ENCODE measurements around the gene SMC6. TPM values are rescaled to one million over a fixed set of nuclear protein-coding genes. Genes with fewer than 3 reads are reported as not detected.

The SMC6 gene
- total RNA-seq, 1 experiment from 2014 or later = 37.5 TPM

DNA sequence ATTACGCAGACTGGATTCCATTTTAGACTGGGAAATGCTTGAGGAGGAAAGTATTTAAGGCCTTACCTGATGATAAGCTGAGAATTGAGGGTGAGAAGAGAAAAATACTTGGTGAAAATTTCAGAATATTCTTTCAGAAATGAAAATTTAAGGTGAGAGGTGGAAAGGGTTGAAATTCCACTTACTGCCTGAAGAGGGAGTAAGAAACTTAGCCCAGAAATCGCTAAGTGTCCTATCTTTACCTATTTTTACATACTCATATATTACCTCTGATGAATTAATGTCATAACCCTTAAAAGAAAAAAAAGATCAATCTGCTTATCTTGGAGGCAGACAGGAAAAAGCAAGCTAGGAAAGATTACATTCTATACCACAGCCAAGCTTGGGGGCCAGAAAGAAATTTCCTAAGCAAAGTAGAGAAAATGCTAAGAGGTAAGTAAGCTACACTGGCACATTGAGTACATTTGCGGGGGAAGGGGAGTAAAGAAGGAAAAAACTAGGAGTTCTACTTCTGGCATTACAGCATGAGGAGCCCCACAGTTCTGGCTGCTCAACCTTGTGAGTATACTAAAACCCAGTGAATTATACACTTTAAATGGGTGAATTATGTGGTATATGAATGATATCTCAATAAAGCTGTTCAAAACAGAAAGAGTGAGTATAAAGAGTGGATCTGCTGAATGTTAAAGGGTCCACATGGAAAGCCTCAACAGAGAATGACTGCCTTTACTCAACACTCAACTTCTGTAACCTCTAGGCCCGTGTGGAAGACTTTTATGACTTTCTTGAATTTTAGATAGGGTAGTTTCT, 33.8 kb downstream of the SMC6 start:
- peak; percentile 5 for DNase-seq (ENCODE audit: extremely low read depth, low read depth)

- no peak for DNase-seq (ENCODE audit: extremely low read depth, low read depth)
Observed at GRCh38 chr2:17718689-17719088, 34.9 kb downstream of the SMC6 start.

- no peak for DNase-seq (ENCODE audit: extremely low read depth, low read depth)
Observed at GRCh38 chr2:17717666-17718065, 35.9 kb downstream of the SMC6 start.

GRCh38 chr2:17713291-17713690, 40.3 kb downstream of the SMC6 start:
- DNase-seq (ENCODE audit: extremely low read depth, low read depth) = no peak

- no peak for DNase-seq (ENCODE audit: extremely low read depth, low read depth)
Observed at GRCh38 chr2:17710547-17711248, 42.9 kb downstream of the SMC6 start.

GRCh38 chr2:17709897-17710296, 43.7 kb downstream of the SMC6 start:
- no peak for DNase-seq (ENCODE audit: extremely low read depth, low read depth)

DNA sequence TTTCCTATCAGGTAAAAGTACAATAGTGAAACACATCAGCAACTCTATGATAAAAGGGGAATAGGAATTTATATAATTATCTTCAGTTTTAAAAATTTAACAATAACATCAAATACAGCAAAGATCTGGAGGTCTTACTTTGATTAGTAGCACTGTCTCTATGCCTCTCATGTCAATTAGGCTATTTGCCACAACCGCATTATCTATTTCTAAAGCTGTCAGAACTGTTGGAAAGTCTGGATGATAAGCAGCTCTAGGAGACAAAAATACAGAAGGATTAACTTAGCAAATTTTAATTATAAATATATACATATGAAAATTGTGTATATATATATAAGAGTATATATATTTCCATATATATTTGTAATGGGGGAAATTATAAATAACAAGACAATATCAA, 45.1 kb downstream of the SMC6 start:
- no peak for DNase-seq (ENCODE audit: extremely low read depth, low read depth)

- DNase-seq (ENCODE audit: extremely low read depth, low read depth) = no peak
Observed at GRCh38 chr2:17706845-17707244, 46.8 kb downstream of the SMC6 start.

- DNase-seq (ENCODE audit: extremely low read depth, low read depth) = no peak
Observed at GRCh38 chr2:17690776-17691175, 62.8 kb downstream of the SMC6 start.

DNA sequence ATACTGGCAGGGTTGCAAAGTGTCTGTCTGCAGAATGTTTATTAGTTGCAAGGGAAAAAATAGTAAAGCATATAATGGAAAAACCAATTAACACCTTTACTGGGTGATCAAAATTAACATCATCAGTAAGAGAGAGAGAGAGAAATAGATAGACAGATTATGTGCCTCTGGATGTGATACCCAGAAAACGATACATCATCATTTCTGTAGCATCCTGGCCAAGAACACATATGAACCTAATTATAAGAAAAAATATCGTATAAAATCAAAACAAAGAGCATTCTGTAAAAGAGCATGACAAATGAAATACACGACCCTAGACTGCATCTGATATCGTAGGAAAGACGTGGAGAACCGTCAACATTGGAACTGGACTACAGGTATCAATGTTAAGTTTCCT, 64.6 kb downstream of the SMC6 start:
- no peak for DNase-seq (ENCODE audit: extremely low read depth, low read depth)

DNA sequence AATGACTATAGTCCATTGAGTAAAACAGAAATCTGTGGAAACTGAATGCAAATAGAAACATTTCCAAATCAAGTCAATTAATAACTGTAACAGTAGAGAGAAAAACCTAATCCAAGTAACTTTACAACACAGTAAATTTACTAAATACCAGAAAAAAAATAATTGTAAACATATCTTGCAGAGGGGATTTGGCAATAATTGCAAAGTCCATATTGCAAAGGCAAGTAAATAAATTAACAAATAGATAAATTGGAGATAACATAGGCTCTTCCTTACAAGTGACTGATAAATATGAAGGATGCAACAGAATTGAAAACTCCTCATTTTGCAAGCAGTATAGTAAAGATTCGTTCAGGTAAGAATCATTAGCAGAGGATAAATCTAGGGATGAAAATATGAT, 65.0 kb downstream of the SMC6 start:
- DNase-seq (ENCODE audit: extremely low read depth, low read depth) = no peak

GRCh38 chr2:17683981-17684380, 69.6 kb downstream of the SMC6 start:
- no peak for DNase-seq (ENCODE audit: extremely low read depth, low read depth)

- no peak for DNase-seq (ENCODE audit: extremely low read depth, low read depth)
Observed at GRCh38 chr2:17682098-17682857, 71.3 kb downstream of the SMC6 start.

GRCh38 chr2:17680119-17680518, 73.5 kb downstream of the SMC6 start:
- no peak for DNase-seq (ENCODE audit: extremely low read depth, low read depth)

DNA sequence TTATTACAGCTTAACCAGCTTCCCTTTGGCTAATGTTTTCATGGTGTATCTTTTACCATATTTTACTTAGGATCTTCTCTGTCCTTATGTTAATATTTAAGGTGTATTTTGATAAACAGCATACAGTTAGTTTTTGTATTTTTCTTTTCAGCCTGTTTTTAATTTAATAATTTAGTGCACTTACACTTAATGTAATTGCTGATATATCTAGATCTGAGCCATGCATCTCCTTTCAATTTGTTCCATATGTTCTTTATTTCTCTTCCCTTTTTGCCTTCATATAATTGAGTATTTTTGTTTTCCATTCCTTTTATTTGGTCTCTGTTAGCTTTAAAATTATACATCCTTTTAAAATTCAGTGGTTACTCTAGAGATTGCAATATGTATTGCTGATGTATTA, 78.8 kb downstream of the SMC6 start:
- no peak for DNase-seq (ENCODE audit: extremely low read depth, low read depth)

GRCh38 chr2:17672583-17673317, 80.9 kb downstream of the SMC6 start:
- DNase-seq (ENCODE audit: extremely low read depth, low read depth) = no peak

GRCh38 chr2:17667898-17668297, 85.7 kb downstream of the SMC6 start:
- no peak for DNase-seq (ENCODE audit: extremely low read depth, low read depth)

DNA sequence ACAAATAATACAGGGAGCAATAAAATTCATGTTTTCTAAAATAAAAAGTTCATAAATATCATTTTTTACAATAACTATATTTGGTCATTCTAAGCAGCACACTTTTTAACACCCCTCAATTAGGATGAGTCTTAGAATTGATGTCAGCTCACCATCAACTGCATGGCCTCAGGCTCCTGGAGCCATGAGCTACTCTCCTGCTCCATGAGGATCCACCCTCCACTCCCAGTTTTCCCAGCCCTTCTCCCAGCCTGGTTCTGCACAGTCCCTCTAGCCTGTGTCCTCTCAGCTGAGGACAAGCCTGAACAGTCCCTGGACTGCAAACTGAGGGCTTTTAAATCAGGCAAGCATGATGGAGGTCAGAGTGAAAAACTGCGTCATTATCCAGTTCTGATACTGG, 89.1 kb downstream of the SMC6 start:
- DNase-seq (ENCODE audit: extremely low read depth, low read depth) = no peak

- no peak for DNase-seq (ENCODE audit: extremely low read depth, low read depth)
Observed at GRCh38 chr2:17662723-17663122, 90.9 kb downstream of the SMC6 start.

- DNase-seq (ENCODE audit: extremely low read depth, low read depth) = no peak
Observed at GRCh38 chr2:17661460-17661859, 92.2 kb downstream of the SMC6 start.

- DNase-seq (ENCODE audit: extremely low read depth, low read depth) = no peak
Observed at GRCh38 chr2:17660219-17660618, 93.4 kb downstream of the SMC6 start.
